Right lobe of liver (tissue), 6 donors: ENCODE measurements around the gene THSD8. TPM values are rescaled to one million over a fixed set of nuclear protein-coding genes. Genes with fewer than 3 reads are reported as not detected.
A peak's percentile ranks its signal among the peaks of the same experiment; 100 is the strongest.

Experiments
- ATAC-seq, 4 donors: fragments of 200-7000 bp; cut with Tn5 transposase; one replicate each; pipeline ENCODE4 v1.9.1; 2020; ENCODE audit warnings: mild to moderate bottlenecking in 4 of 4, moderate library complexity in 4 of 4
- DNase-seq, 3 donors: peaks; one replicate each; pipeline ENCODE4 v3.0.0-alpha.2; 2020
- H3K27ac ChIP-seq, 3 donors: fragments of 200-600 bp; one replicate each; pipeline ENCODE4 v1.8.0; 2022
- H3K27me3 ChIP-seq, 2 donors: fragments of 200-600 bp; one replicate each; pipeline ENCODE4 v1.8.0; 2022
- H3K36me3 ChIP-seq, 4 donors: fragments of 200-600 bp; sonication (generic) in 1 of 4; one replicate each; pipeline versions ENCODE4 v1.5.1 to v1.8.0; 2017 to 2022; ENCODE audit warnings: control low read depth in 1 of 4
- H3K4me1 ChIP-seq, 4 donors: fragments of 200-600 bp; sonication (generic) in 1 of 4; one replicate each; pipeline versions ENCODE4 v1.5.1 to v1.8.0; 2017 to 2022; ENCODE audit warnings: control low read depth in 1 of 4
- H3K4me3 ChIP-seq, 3 donors: fragments of 200-600 bp; one replicate each; pipeline ENCODE4 v1.8.0; 2022
- H3K9me3 ChIP-seq, 4 donors: fragments of 200-600 bp; sonication (generic) in 1 of 4; one replicate each; pipeline versions ENCODE4 v1.5.1 to v1.8.0; 2017 to 2022; ENCODE audit warnings: control low read depth in 1 of 4
- CTCF ChIP-seq, 4 donors: fragments of 200-600 bp in 3 of 4; fragments of 450-650 bp in 1 of 4; IDR thresholded peaks; one replicate each; pipeline versions ENCODE4 v1.5.1 to v1.8.0; 2016 to 2022; ENCODE audit warnings: antibody characterized with exemption in 4 of 4, mild to moderate bottlenecking in 2 of 4
- POLR2A ChIP-seq: fragments of 450-650 bp; IDR thresholded peaks from one replicate; pipeline ENCODE4 v1.6.1; 2017; ENCODE audit warnings: antibody characterized with exemption, mild to moderate bottlenecking
- WGBS: methylation state at CpG from one replicate; pipeline ENCODE4 v1.1.6; 2018; ENCODE audit warnings: low coverage, low lambda C conversion rate; ENCODE audit not compliant: insufficient coverage; ENCODE audit errors: missing lambda C conversion rate; 5-methylcytosine and 5-hydroxymethylcytosine counted together
- intact Hi-C, 2 donors: fragments of 100-400 bp; cut with DNase I; formaldehyde crosslinking; loops; one replicate each; pipeline versions ENCODE4 v1.11.2 to v1.14.1; 2022
- total RNA-seq, 6 experiments: library from RNA; depleted of rRNA in 2 of 6; stranded (reverse); fragments of >200 nt in 2 of 6; fragmentation: NEBNext Ultra II Directional in 3 of 6; extraction: Animal tissue kit (Norgen Biotek cat#: 25700) in 3 of 6; gene quantifications; one replicate each; pipeline versions ENCODE4 v1.1.0 to v1.2.4, GENCODE V29; 2016 to 2023
- donor health status: DM: no; HTN: yes; CAD: no.
- donor health status: DM: no; HTN: no; CAD: no.
- donor health status: DM: no; HTN: no; CAD: no.
- donor health status: DM: no; HTN: yes; CAD: no.
- donor health status: DM: no; HTN: yes; CAD: no.

THSD8 gene
- total RNA-seq, 6 experiments from 2014 or later: 0.62 to 2.0 (median 1.2) TPM; not detected in 1

- Histone ChIP-seq H3K4me1 (peaks cover 0 to 15% (median 3%) of the 10 kb centered on the region in 4 donors), H3K27ac (peak overlapping the region; percentile 72 to 94 (median 79))
Observed at GRCh38 chr19:12777217-12778016, 24.5 kb upstream of the THSD8 start.

GRCh38 chr19:12778017-12778904 lies 23.6 kb upstream of the THSD8 start:
- no peaks in the 10 kb centered on the region for H3K36me3 ChIP-seq
- H3K4me3 ChIP-seq: peak overlapping the region; percentile 56 to 69 (median 60)
- ATAC-seq (peak; percentile 25 to 52 (median 44)), DNase-seq (peak; percentile 79 to 84 (median 82))
- no peaks in the 10 kb centered on the region for H3K27me3 ChIP-seq
- peak overlapping the region; percentile 72 to 94 (median 79) for H3K27ac ChIP-seq
- WGBS: 3% methylated on average over 28 of the region's 44 CpGs
- H3K9me3 ChIP-seq: no peaks in the 10 kb centered on the region
- peaks cover 0 to 20% (median 7%) of the 10 kb centered on the region in 4 donors for H3K4me1 ChIP-seq
- intact Hi-C loops: loop anchor here in 1 of 2 donors (10.0 kb wide), 1 partner anchor 53 kb away; the partner anchor contains the start of gene TNPO2
- TF ChIP-seq CTCF (IDR thresholded peaks at IDR 0.05) (peak in 1 of 4 donors; percentile 2), POLR2A (peak; percentile 74)

More at GRCh38 chr19:12777217-12778016, 24.5 kb upstream of the THSD8 start:
- H3K9me3 ChIP-seq: no peaks in the 10 kb centered on the region
- DNase-seq (peak; percentile 82 to 86 (median 85)), ATAC-seq (peak; percentile 54 to 63 (median 60))
- 7% methylated on average over 41 of the region's 43 CpGs for WGBS
- intact Hi-C loops: loop anchor here in 1 of 2 donors (10.0 kb wide), 1 partner anchor 53 kb away; the partner anchor contains the start of gene TNPO2
- no peaks in the 10 kb centered on the region for H3K36me3 ChIP-seq
- H3K27me3 ChIP-seq: no peaks in the 10 kb centered on the region
- TF ChIP-seq CTCF (IDR thresholded peaks at IDR 0.05) (peak; percentile 96 to 98 (median 96)), POLR2A (no peak)
- H3K4me3 ChIP-seq: peak overlapping the region; percentile 56 to 69 (median 60)

GRCh38 chr19:12778905-12779161 lies 23.0 kb upstream of the THSD8 start:
- intact Hi-C loops: loop anchor here in 1 of 2 donors (10.0 kb wide), 1 partner anchor 54 kb away; the partner anchor contains the start of gene TNPO2
- Histone ChIP-seq H3K36me3 (no peaks in the 10 kb centered on the region), H3K4me3 (peak overlapping the region in 1 of 3 donors; percentile 60), H3K9me3 (no peaks in the 10 kb centered on the region), H3K4me1 (peaks cover 0 to 26% (median 12%) of the 10 kb centered on the region in 4 donors), H3K27ac (peak overlapping the region; percentile 72 to 94 (median 79)), H3K27me3 (no peaks in the 10 kb centered on the region)
- TF ChIP-seq POLR2A: no peak
- TF ChIP-seq CTCF (IDR thresholded peaks at IDR 0.05): no peak
- no peak for DNase-seq
- WGBS: 10% methylated on average over 2 of the region's 6 CpGs
- ATAC-seq: no peak

- intact Hi-C loops: loop anchor here in 1 of 2 donors (10.0 kb wide), 1 partner anchor 55 kb away; the partner anchor contains the start of gene TNPO2
- Histone ChIP-seq H3K27ac (peak overlapping the region; percentile 72 to 94 (median 79)), H3K27me3 (no peaks in the 10 kb centered on the region), H3K36me3 (no peaks in the 10 kb centered on the region), H3K4me3 (no peak overlapping the region), H3K4me1 (peaks cover 0 to 28% (median 12%) of the 10 kb centered on the region in 4 donors), H3K9me3 (no peaks in the 10 kb centered on the region)
- DNase-seq (peak in 2 of 3 donors; percentile 63 to 67), ATAC-seq (no peak)
- TF ChIP-seq CTCF (IDR thresholded peaks at IDR 0.05) (no peak), POLR2A (peak; percentile 47)
- 41% methylated on average over 8 of the region's 15 CpGs for WGBS
Observed at GRCh38 chr19:12779162-12779993, 22.5 kb upstream of the THSD8 start.
